ENCODE results near the gene MLH1.

- no peak for TF ChIP-seq EZH2phosphoT487 (IDR thresholded peaks at IDR 0.05; ENCODE audit: borderline replicate concordance, low read depth, low read length)
- TF ChIP-seq CTCF (conservative IDR thresholded peaks at IDR 0.05; ENCODE audit: low read length), result no peak
Observed at GRCh38 chr3:37028329-37028728, 35.0 kb downstream of the MLH1 start.
